GM19239 (cell line): Measurements from ENCODE around the gene SLC5A9.
"Not testable (repeated sequence)": the region's sequence is repeated elsewhere in the genome, so short reads cannot be mapped to it uniquely, and the experiment has no call there.

Experiments
- DNase-seq: peaks from one replicate; pipeline ENCODE4 v3.0.0; 2011; ENCODE audit warnings: low spot score; ENCODE audit not compliant: insufficient read length
- FAIRE-seq: peaks from 2 replicates; lab custom pipeline; 2011; peaks lifted over from hg19 to GRCh38; lab: Jason Lieb, UNC

SLC5A9 gene

GRCh38 chr1:48208652-48209051, 13.9 kb upstream of the SLC5A9 start:
- no peak for FAIRE-seq
- DNase-seq = no peak

- FAIRE-seq, DNase-seq: not testable (repeated sequence)
These were observed 9.1 kb upstream of the SLC5A9 start for GRCh38 chr1:48213462-48213861.

GRCh38 chr1:48214366-48214765, 8.2 kb upstream of the SLC5A9 start:
- FAIRE-seq = not testable (repeated sequence)

GRCh38 chr1:48214820-48215219, 7.7 kb upstream of the SLC5A9 start:
- no peak for FAIRE-seq
- no peak for DNase-seq

More at GRCh38 chr1:48214366-48214765, 8.2 kb upstream of the SLC5A9 start:
- DNase-seq = not testable (repeated sequence)

GRCh38 chr1:48215222-48215621, 7.3 kb upstream of the SLC5A9 start:
- FAIRE-seq (no peak), DNase-seq (no peak)

- no peak for FAIRE-seq
These were observed 6.6 kb upstream of the SLC5A9 start for GRCh38 chr1:48215889-48216288.

GRCh38 chr1:48216313-48216712, 6.2 kb upstream of the SLC5A9 start:
- DNase-seq (no peak), FAIRE-seq (no peak)

More at GRCh38 chr1:48215889-48216288, 6.6 kb upstream of the SLC5A9 start:
- DNase-seq = no peak

GRCh38 chr1:48216941-48217340, 5.6 kb upstream of the SLC5A9 start:
- DNase-seq (no peak), FAIRE-seq (no peak)

GRCh38 chr1:48217856-48218255, 4.7 kb upstream of the SLC5A9 start:
- FAIRE-seq (no peak), DNase-seq (no peak)

- no peak for FAIRE-seq
These were observed 2.7 kb upstream of the SLC5A9 start for GRCh38 chr1:48219803-48220202.

GRCh38 chr1:48221122-48221521, 1.4 kb upstream of the SLC5A9 start:
- FAIRE-seq = no peak
- DNase-seq = no peak

More at GRCh38 chr1:48219803-48220202, 2.7 kb upstream of the SLC5A9 start:
- no peak for DNase-seq

GRCh38 chr1:48221657-48222056, 859 bp upstream of the SLC5A9 start:
- FAIRE-seq (no peak), DNase-seq (no peak)

GRCh38 chr1:48223366-48224240, 1.1 kb downstream of the SLC5A9 start:
- DNase-seq = no peak
- no peak for FAIRE-seq

- DNase-seq (no peak), FAIRE-seq (no peak)
These were observed 2.3 kb downstream of the SLC5A9 start for GRCh38 chr1:48224791-48225190.

- no peak for FAIRE-seq
- no peak for DNase-seq
These were observed 3.1 kb downstream of the SLC5A9 start for GRCh38 chr1:48225579-48225978.

- FAIRE-seq (peak; percentile 71), DNase-seq (peak; percentile 10)
These were observed 4.9 kb downstream of the SLC5A9 start for GRCh38 chr1:48227165-48228013.

- FAIRE-seq = no peak
- DNase-seq = no peak
These were observed 5.6 kb downstream of the SLC5A9 start for GRCh38 chr1:48228156-48228555.

- no peak for FAIRE-seq
- DNase-seq = no peak
These were observed 6.8 kb downstream of the SLC5A9 start for GRCh38 chr1:48229317-48229716.

GRCh38 chr1:48230236-48230635, 7.7 kb downstream of the SLC5A9 start:
- DNase-seq (no peak), FAIRE-seq (no peak)

- FAIRE-seq (no peak), DNase-seq (no peak)
These were observed 10.2 kb downstream of the SLC5A9 start for GRCh38 chr1:48232722-48233121.
